NCI-H82 treated with DMSO at 0.1 percent for 48 hours (cell line): ENCODE measurements around the gene CFAP65.

Source experiments
- DNase-seq: peaks from one replicate; lab custom pipeline; 2025; ENCODE audit not compliant: unreplicated experiment; lab: John Stamatoyannopoulos, UW

CFAP65 gene

DNA sequence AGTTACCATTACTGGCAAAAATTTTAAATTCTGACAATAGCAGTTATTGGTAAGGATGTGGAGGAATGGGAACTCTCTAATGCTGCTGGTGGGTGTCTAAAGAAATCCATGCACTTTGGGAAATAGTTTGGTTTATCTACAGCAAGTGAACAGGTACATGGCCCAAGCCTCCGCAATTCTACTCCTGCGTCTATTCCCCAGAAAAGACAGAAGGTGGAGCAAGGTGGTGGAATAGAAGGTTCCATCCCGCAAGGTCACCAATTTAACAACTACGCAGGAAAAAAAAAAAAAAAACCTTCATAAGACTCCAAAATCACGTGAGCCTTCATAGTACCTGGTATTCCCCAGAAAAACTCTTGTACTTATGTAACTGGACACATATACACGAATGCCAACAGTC lies 6.5 kb downstream of the CFAP65 start:
- DNase-seq, result no peak

DNA sequence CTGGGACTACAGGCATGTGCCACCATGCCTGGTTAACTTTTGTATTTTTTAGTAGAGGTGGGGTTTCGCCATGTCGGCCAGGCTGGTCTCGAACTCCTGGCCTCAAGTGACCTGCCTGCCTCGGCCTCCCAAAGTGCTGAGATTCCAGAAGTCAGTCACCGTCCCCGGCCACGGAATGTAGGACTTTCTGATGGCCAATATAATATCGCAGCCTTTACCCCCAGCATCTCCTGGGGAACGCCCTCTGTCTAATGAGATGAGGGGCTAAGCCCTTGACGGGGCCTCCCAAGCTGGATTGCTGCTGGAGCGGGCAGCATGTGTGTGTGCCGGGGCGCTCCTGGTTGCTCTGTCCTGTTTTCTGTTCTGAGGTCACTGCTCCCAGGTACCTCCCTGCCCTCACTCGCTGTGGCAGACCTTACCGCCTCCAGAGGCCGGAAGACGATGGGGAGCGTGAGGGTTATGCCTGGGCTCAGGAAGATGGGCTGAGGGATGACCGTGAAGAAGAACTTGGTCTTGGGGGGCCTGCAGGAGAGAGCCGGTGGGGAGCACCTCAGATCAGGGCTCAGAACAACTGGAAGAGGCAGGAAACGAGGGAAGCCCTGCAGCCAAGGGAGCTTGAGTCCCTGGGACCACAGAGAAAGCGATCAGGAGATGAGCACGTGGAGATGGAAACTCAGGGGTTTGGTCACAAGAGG lies 9.1 kb downstream of the CFAP65 start:
- DNase-seq, result peak; percentile 4

GRCh38 chr2:219031005-219031738 lies 10.1 kb downstream of the CFAP65 start:
- no peak for DNase-seq

DNA sequence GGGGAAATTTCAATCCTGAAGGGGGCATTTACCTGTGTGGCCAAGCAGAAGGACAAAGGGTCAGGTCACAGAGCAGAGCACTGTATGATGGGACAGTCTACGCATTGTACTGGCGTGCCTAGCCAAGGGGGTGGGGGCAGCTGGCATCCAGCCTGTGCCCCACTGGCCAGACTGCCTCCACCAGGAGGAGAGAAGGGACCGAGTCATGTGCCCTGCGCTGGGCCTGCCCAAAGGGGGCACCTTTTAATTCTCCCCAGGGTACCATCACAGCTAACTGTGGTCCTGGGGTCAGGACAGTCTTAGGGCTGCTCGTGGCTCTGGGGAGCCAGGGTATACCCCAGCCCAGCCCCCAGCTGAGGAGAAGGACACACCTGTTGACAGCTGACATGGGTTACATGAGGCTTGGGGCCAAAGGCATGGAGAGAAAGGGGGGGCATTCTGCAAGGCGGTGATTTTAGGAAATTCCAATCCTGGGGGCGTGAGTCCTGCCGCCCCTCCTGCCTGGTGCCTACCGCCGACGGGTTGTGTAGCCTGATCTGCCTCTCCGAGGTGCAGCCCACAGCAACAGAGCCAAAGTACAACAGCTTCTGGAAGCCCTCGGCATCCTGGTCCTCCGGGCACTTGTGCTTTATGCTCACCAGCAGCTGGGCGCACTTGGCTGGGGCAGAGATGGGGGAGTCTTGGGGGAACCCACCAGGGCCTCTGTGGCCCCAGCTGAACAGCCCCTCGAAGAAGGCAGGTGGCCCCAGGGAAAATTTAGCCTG lies 11.0 kb downstream of the CFAP65 start:
- no peak for DNase-seq

DNA sequence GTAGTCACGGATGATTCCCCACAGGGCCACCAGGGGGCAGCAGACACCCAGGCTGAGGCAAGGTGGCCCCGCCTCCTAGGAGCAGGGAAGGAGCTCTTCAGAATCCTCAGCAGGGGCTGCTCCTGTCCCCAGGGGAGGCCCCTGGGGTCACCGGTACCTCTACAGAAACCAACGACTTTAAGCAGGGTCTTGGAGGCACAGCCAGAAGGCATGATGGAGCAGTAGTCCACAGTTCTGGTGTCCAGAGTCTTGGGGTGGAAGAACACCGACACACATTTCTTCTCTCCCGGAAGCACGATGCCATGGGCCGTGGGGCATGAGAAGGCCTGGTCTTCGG lies 11.5 kb downstream of the CFAP65 start:
- peak; percentile 46 for DNase-seq

GRCh38 chr2:219028996-219029828 lies 12.1 kb downstream of the CFAP65 start:
- no peak for DNase-seq

- no peak for DNase-seq
Observed at GRCh38 chr2:219028141-219028540, 13.2 kb downstream of the CFAP65 start.

GRCh38 chr2:219027511-219028055 lies 13.7 kb downstream of the CFAP65 start:
- no peak for DNase-seq

GRCh38 chr2:219026946-219027345 lies 14.4 kb downstream of the CFAP65 start:
- DNase-seq, result no peak

DNA sequence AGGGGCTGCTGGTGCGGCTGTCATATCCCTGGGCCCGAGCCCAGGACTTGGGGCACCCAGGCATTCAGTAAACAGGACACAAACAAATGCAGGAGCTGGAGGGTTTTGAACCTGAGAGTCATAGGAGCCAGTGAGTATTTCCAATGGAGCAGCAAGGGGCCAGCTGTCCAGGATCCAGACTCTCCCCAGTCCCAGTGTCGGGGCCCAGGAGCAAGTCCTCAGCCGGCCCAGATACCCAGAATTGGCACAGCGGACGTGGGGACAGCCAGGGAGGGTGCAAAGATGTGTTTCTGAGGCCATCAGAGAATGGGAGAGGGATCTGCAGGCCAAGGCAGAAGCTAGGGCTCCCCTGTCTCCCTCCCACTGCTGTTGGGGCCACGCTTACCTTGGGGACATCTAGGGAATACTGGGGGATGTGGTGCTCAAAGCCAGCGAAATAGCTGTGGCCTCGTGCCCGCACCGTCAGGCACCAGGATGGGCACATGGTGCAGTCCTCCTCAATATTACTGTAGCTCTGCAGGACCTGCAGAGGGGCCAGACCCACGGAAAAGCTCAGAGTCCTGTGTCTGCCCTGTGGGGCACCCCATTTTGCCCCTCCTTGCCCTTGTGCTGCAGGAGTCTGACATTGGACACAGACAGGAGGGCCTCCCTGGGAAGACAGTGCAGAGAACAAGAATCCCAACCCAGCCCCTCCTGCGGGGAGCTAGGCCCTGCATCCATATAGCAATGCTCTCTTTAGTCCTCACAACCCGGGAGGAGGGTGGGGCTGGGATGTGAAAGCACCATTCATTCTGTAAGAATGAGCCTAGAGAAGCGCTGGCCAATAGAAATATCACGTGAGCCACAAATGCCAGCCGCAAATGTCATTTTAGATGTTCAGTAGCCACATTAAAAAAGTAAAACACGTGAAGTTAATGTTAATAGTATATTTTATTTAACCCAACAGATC lies 15.4 kb downstream of the CFAP65 start:
- DNase-seq, result no peak

GRCh38 chr2:219024059-219024458 lies 17.3 kb downstream of the CFAP65 start:
- no peak for DNase-seq

DNA sequence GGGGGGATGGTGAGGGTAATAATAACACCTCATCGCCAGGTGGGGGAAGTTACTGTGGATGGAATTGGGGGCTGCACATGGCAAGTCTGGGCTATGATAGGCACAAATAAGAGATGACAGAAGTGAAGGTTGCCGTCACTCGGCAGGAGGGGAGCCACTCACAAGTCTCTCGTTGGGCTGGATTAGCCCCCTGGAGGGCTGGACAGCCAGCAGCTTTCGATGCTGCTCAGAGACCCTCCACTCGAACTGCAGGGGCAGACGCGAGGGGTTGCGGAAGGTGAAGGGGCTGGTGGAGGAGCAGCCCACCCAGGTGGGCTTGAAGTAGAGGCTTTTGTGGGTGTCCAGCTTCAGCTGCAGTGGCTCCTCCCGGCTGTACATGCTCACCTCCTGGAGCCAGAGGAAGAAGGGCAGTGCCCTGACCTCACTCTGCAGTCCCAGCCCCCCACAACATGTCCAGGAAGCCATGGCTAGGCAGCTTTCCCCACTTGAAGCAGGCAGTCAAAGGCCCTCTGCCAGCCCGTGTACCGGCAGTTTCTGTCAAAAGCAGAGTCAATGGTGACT lies 18.2 kb downstream of the CFAP65 start:
- DNase-seq, result no peak

DNA sequence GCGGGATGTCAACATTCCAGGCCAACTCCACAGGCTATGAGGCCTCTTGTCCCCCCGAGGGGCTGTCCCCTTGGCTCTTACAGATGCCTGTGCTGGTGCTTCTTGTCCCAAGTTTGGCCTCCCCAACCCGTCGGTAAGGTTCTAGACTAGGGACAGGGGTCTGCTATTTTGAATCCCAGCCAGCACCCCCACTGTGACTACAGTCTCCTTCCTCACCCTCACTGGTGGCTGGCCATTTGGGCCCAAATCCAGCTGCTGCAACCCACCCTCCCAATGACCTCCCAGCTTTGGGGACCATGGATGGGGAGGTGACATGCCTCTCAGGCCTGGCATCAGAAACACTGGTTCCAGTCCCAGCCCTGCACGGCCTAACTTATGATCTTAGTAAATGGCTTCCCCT lies 18.7 kb downstream of the CFAP65 start:
- DNase-seq, result no peak

DNA sequence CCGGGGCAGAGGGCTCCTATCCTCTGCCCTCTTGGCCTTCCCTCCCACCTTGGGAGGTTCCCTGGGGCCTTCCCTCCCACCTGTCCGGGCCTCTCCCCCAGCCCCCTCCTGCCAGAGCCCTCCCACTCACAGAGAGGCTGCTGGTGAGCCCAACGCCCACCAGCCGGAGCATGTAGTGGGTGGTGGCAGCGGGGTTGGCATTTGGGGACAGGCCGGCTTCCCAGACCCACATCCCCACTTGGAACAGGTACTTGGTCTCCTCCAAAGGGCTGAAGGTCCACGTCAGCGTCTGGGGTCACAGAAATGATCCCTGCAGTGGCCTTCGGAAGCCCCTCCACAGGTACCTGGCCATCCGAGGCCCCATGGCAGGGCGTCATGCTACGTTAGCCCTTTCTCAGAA lies 19.3 kb downstream of the CFAP65 start:
- no peak for DNase-seq

DNA sequence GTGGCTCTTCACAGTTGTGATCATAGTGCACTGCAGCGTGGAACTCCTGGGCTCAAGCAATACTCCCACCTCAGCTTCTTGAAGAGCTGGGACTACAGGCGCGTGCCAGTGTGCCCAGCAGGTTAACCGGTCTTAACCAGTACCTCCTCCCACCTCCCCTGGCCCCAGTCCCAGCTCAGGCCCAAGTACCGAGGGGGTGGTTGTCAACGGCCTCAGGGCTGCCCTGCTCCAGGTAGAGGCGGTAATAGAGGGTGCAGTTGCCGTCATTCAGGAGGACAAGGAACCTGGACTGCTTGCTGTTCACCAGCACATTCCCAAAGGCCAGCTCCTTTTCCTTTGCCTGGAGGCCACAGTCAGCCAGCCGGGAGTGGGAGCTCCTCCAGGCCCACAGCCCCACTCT lies 19.7 kb downstream of the CFAP65 start:
- no peak for DNase-seq

DNA sequence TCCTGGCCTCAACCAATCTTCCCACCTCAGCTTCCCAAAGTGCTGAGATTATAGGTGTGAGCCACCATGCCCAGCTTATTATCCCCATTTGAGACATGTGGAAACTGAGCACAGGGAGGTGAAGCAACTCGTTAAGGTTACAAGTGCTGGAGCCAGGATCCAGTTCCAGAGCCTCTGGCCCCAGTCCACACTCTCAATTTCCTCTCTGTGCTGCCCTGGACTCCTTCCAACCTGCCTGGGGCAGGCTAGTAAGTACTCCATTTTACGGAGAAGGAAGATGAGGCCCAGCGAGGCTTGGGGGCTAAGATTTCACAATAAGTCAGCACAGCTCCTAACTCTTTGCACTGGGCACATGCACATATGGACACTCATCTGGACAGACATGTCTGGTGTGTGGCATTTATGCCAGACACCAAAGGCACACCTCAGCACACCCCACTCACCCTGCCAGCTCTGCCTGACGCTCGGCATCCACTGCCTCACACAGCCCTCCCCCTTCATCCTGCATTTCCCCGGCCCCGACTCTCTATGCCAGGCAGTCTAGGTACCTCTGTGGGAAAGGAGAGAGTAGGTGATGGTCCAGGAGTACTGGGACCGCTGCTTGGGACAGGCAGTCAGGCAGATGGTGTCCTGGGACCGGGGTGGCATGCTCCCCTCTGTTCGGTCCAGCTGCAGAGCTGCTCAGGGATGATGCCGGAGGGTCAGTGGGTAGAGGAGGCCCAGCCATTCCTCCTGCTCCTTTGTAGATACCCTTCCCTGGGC lies 20.5 kb downstream of the CFAP65 start:
- no peak for DNase-seq

GRCh38 chr2:219019436-219019835 lies 21.9 kb downstream of the CFAP65 start:
- no peak for DNase-seq

DNA sequence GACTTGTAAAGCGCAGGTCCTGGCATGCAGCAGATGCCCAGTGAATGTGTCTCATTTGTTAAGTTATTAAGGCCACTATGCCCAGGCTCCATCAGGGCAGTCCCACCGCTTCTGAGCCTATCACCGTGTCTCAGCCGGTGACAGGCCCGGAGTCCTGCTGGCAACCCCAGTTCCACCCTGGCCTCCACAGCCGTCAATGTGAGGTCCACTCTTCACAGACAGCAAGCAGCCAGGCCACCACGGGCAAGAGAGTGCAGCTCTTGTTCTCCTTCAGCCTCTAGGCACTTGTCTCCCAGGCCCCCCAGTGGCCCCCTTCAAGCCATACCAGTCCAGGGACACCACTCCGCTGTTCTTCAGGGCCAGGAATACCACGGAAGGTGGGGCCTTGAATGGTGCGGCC lies 22.6 kb downstream of the CFAP65 start:
- no peak for DNase-seq

DNA sequence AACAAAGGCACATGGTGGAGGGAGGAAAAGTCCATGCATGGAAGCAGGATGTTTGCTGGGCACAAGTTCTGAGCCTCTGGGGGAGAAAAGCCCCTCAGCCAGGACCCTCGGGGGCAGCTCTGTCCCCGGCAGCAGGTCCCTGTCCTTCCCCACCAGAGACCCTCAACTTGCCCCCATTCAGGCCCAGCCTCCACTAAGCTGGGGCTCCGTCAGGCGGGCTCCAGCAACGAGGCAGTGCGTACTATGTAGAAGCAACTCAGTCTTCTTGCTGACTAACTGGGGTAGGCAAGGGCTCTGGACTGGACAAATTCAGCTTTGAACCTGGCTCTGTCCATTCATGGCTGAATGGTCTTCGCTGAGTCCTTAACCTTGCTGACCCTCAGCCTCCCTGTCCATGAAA lies 23.0 kb downstream of the CFAP65 start:
- DNase-seq, result no peak
